ENCODE measurements around the gene FAM136A.

- no peak for TF ChIP-seq CTCF (IDR thresholded peaks at IDR 0.05; ENCODE audit: insufficient read depth, low read depth, low read length)
- TF ChIP-seq EZH2 (IDR thresholded peaks at IDR 0.05; ENCODE audit: insufficient read depth, low read length): no peak
These were observed 20.7 kb upstream of the FAM136A start for GRCh38 chr2:70322518-70322917.

Data from astrocyte (in vitro differentiated cells and primary cell).